ENCODE measurements around the gene THAP3. TPM values are rescaled to one million over a fixed set of nuclear protein-coding genes. Genes with fewer than 3 reads are reported as not detected.
"Not testable (repeated sequence)": the region's sequence is repeated elsewhere in the genome, so short reads cannot be mapped to it uniquely, and the experiment has no call there.

Gene THAP3
- total RNA-seq, 6 donors from 2014 or later: 7.7 to 26.2 (median 17.3) TPM

- DNase-seq (no peak), ATAC-seq (ENCODE audit: low FRiP score in 2 of 2) (no peak)
- H3K4me1 ChIP-seq: no peaks in the 10 kb centered on the region
- H3K9me3 ChIP-seq: no peaks in the 10 kb centered on the region
- WGBS, 2 donors: 89 to 93% methylated on average over 6 of the region's 6 CpGs
- TF ChIP-seq POLR2AphosphoS5 (IDR thresholded peaks at IDR 0.05): no peak
- TF ChIP-seq EP300 (IDR thresholded peaks at IDR 0.05): no peak
- TF ChIP-seq, protein P1, sequence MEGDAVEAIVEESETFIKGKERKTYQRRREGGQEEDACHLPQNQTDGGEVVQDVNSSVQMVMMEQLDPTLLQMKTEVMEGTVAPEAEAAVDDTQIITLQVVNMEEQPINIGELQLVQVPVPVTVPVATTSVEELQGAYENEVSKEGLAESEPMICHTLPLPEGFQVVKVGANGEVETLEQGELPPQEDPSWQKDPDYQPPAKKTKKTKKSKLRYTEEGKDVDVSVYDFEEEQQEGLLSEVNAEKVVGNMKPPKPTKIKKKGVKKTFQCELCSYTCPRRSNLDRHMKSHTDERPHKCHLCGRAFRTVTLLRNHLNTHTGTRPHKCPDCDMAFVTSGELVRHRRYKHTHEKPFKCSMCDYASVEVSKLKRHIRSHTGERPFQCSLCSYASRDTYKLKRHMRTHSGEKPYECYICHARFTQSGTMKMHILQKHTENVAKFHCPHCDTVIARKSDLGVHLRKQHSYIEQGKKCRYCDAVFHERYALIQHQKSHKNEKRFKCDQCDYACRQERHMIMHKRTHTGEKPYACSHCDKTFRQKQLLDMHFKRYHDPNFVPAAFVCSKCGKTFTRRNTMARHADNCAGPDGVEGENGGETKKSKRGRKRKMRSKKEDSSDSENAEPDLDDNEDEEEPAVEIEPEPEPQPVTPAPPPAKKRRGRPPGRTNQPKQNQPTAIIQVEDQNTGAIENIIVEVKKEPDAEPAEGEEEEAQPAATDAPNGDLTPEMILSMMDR (IDR thresholded peaks at IDR 0.05): no peak
- TF ChIP-seq POLR2A (IDR thresholded peaks at IDR 0.05): no peak
- H3K4me3 ChIP-seq: no peak overlapping the region
- H3K27me3 ChIP-seq: no peaks in the 10 kb centered on the region
- H3K36me3 ChIP-seq: peaks cover 7 to 26% (median 18%) of the 10 kb centered on the region in 4 donors
- H3K27ac ChIP-seq: no peak overlapping the region
Measured at GRCh38 chr1:6657138-6657537, 32.5 kb downstream of the THAP3 start.

GRCh38 chr1:6658359-6659060 is 33.8 kb downstream of the THAP3 start:
- Histone ChIP-seq H3K9me3 (no peaks in the 10 kb centered on the region), H3K4me3 (no peak overlapping the region), H3K27me3 (no peaks in the 10 kb centered on the region), H3K36me3 (peaks cover 3 to 13% (median 5%) of the 10 kb centered on the region in 4 donors), H3K27ac (no peak overlapping the region), H3K4me1 (no peaks in the 10 kb centered on the region)
- DNase-seq: no peak
- no peak for ATAC-seq (ENCODE audit: low FRiP score in 2 of 2)
- 96 to 97% methylated on average over 5 of the region's 5 CpGs for WGBS, 2 donors
- TF ChIP-seq, protein P1 (IDR thresholded peaks at IDR 0.05): no peak
- TF ChIP-seq POLR2AphosphoS5 (IDR thresholded peaks at IDR 0.05) (no peak), EP300 (IDR thresholded peaks at IDR 0.05) (no peak), POLR2A (IDR thresholded peaks at IDR 0.05) (no peak)

DNA sequence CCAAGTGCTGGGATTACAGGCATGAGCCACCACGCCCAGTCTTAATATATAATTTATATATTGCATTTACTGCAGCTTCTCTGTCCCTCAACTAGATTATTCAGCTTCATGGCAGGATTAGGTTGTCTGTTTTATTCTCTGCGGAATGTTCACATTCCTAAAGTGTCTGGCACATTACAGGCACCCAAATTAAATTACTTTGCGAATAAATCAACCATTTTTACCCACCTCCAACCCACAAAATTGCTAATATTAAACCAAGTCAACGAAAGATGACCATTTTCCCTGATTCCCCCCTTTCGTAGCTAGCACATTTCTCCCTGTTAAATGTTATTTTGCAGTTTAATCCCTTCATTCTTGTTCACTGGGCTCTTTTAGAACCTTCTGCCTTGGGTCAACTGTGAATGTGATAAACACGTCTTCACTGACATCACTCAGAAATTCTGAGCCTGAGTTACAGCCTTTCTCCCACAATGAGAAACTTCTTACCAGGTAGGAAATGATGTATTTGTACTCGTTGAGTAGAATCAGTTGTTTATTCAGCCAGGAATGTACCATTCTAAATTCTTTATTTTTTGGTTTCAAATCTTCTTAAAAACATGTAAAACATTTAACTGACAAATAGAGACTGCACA is 35.9 kb downstream of the THAP3 start:
- peaks cover 0 to 13% (median 6%) of the 10 kb centered on the region in 4 donors for H3K36me3 ChIP-seq
- 82 to 86% methylated on average over 7 of the region's 7 CpGs for WGBS, 2 donors
- TF ChIP-seq EP300 (IDR thresholded peaks at IDR 0.05) (no peak), POLR2AphosphoS5 (IDR thresholded peaks at IDR 0.05) (no peak), POLR2A (IDR thresholded peaks at IDR 0.05) (no peak)
- TF ChIP-seq, protein P1 (IDR thresholded peaks at IDR 0.05): no peak
- H3K27me3 ChIP-seq: no peaks in the 10 kb centered on the region
- ATAC-seq (ENCODE audit: low FRiP score in 2 of 2) (no peak), DNase-seq (no peak)
- no peaks in the 10 kb centered on the region for H3K4me1 ChIP-seq
- no peak overlapping the region for H3K27ac ChIP-seq
- no peak overlapping the region for H3K4me3 ChIP-seq
- no peaks in the 10 kb centered on the region for H3K9me3 ChIP-seq

- not testable (repeated sequence) for H3K4me1 ChIP-seq; DNase-seq; H3K9me3 ChIP-seq; H3K4me3 ChIP-seq; H3K27me3 ChIP-seq; ATAC-seq (ENCODE audit: low FRiP score in 2 of 2); H3K27ac ChIP-seq
- peaks cover 0 to 31% (median 13%) of the 10 kb centered on the region in 4 donors for H3K36me3 ChIP-seq
- 96 to 98% methylated on average over 7 of the region's 7 CpGs for WGBS, 2 donors
Measured at GRCh38 chr1:6662468-6662867, 37.8 kb downstream of the THAP3 start.

GRCh38 chr1:6666696-6667095 is 42.0 kb downstream of the THAP3 start:
- Histone ChIP-seq H3K4me1 (no peaks in the 10 kb centered on the region), H3K9me3 (no peaks in the 10 kb centered on the region), H3K36me3 (peaks cover 0 to 35% (median 16%) of the 10 kb centered on the region in 4 donors), H3K4me3 (no peak overlapping the region), H3K27me3 (no peaks in the 10 kb centered on the region), H3K27ac (no peak overlapping the region)
- no peak for ATAC-seq (ENCODE audit: low FRiP score in 2 of 2)
- no peak for DNase-seq
- WGBS, 2 donors: 95 to 96% methylated on average over 4 to 5 of the region's 5 CpGs
- TF ChIP-seq POLR2AphosphoS5 (IDR thresholded peaks at IDR 0.05): no peak
- TF ChIP-seq POLR2A (IDR thresholded peaks at IDR 0.05): no peak
- TF ChIP-seq, protein P1 (IDR thresholded peaks at IDR 0.05): no peak
- TF ChIP-seq EP300 (IDR thresholded peaks at IDR 0.05): no peak

Data from upper lobe of left lung (tissue), 6 donors.